GM12878 (cell line): ENCODE measurements around the gene HYOU1. TPM values are rescaled to one million over a fixed set of nuclear protein-coding genes. Genes with fewer than 3 reads are reported as not detected.

Experiments used
- ATAC-seq: fragments of 200-7000 bp; cut with Tn5 transposase; 3 replicates; pipeline ENCODE4 v1.9.1; 2020; ENCODE audit warnings: mild to moderate bottlenecking, moderate library complexity
- BruUV-seq: library from RNA; stranded (reverse); fragments of 400-500 nt; replicated peaks from 2 replicates; lab custom pipeline; 2021; lab: Mats Ljungman, UMichigan
- CTCF ChIA-PET: fragments of 300-600 bp; sonication (Branson Sonifier 250); formaldehyde crosslinking; extraction: SDS; loops from one replicate; lab custom pipeline; 2021; ENCODE audit warnings: inconsistent platforms; lab: Yijun Ruan, JAX
- POLR2A ChIA-PET: fragments of 350-600 bp; formaldehyde crosslinking; extraction: SDS; loops from one replicate; lab custom pipeline; 2021; ENCODE audit warnings: inconsistent platforms; lab: Charles Lee
- RAD21 ChIA-PET: fragments of 300-600 bp; sonication (Branson Sonifier 250); formaldehyde crosslinking; loops from one replicate; lab custom pipeline; 2023; ENCODE audit warnings: antibody characterized with exemption; ENCODE audit not compliant: unreplicated experiment; lab: Charles Lee
- SMC1A ChIA-PET: fragments of 300-600 bp; sonication (Branson Sonifier 250); formaldehyde crosslinking; loops from one replicate; lab custom pipeline; 2023; ENCODE audit not compliant: unreplicated experiment, uncharacterized antibody; lab: Charles Lee
- DNase-seq: peaks from one replicate; pipeline ENCODE4 v3.0.0-alpha.2; 2011; ENCODE audit warnings: low read depth, low spot score
- FAIRE-seq: peaks from 3 replicates; lab custom pipeline; 2011; peaks lifted over from hg19 to GRCh38; lab: Jason Lieb, UNC
- H2AFZ ChIP-seq: 2 replicates; pipeline ENCODE4 v1.6.0; 2011; ENCODE audit warnings: low read depth, low read length, control low read depth; ENCODE audit not compliant: control insufficient read depth
- H3K27ac ChIP-seq: 2 replicates; pipeline ENCODE4 v1.5.1; 2011; ENCODE audit warnings: control low read depth; ENCODE audit not compliant: control insufficient read depth, insufficient read depth
- H3K27me3 ChIP-seq, 2 experiments: replicated peaks in 1 of 2; 2 replicates each; pipeline versions ENCODE4 v1.6.0 to v1.6.1; 2011; ENCODE audit warnings: low read length in 1 of 2; ENCODE audit not compliant: control insufficient read depth in 2 of 2, insufficient read depth in 2 of 2
- H3K36me3 ChIP-seq, 2 experiments: 2 replicates each; pipeline ENCODE4 v1.5.1; 2011; ENCODE audit warnings: low read length in 1 of 2; ENCODE audit not compliant: control insufficient read depth in 2 of 2, insufficient read depth in 2 of 2
- H3K4me1 ChIP-seq: 2 replicates; pipeline ENCODE4 v1.6.1; 2011; ENCODE audit warnings: mild to moderate bottlenecking, low read length, moderate library complexity, mixed read lengths; ENCODE audit not compliant: control insufficient read depth, insufficient read depth
- H3K4me2 ChIP-seq: 2 replicates; pipeline ENCODE4 v1.6.0; 2011; ENCODE audit warnings: control low read depth; ENCODE audit not compliant: control insufficient read depth, insufficient read depth
- H3K4me3 ChIP-seq: fragments of 200-600 bp; sonication (generic); 2 replicates; pipeline ENCODE4 v1.5.1; 2016
- H3K79me2 ChIP-seq: 2 replicates; pipeline ENCODE4 v1.6.0; 2011; ENCODE audit warnings: low read length; ENCODE audit not compliant: control insufficient read depth, insufficient read depth
- H3K9ac ChIP-seq: 2 replicates; pipeline ENCODE4 v1.8.0; 2011; ENCODE audit warnings: low read length, control low read depth, mixed read lengths; ENCODE audit not compliant: control insufficient read depth, insufficient read depth
- H3K9me3 ChIP-seq: replicated peaks from 3 replicates; pipeline ENCODE4 v1.5.1; 2011; ENCODE audit warnings: mild to moderate bottlenecking, low read length; ENCODE audit not compliant: control insufficient read depth, insufficient read depth
- H4K20me1 ChIP-seq: 2 replicates; pipeline ENCODE4 v1.6.0; 2011; ENCODE audit not compliant: control insufficient read depth, insufficient read depth
- CTCF ChIP-seq, 3 experiments: IDR thresholded peaks in 2 of 3; conservative IDR thresholded peaks in 1 of 3; 2 replicates each; pipeline ENCODE4 v1.5.1; 2011; ENCODE audit warnings: low read depth in 3 of 3, low read length in 3 of 3, mild to moderate bottlenecking in 3 of 3, control low read depth in 2 of 3, moderate library complexity in 2 of 3, inconsistent platforms in 1 of 3, mixed read lengths in 1 of 3; ENCODE audit not compliant: control insufficient read depth in 2 of 3, insufficient read depth in 1 of 3; ENCODE audit errors: extremely low read depth in 1 of 3
- E2F8 ChIP-seq: fragments of 450-650 bp; IDR thresholded peaks from 2 replicates; pipeline ENCODE4 v1.6.1; 2018; ENCODE audit warnings: mild to moderate bottlenecking, low read depth, moderate library complexity; ENCODE audit not compliant: partially characterized antibody
- EGR1 ChIP-seq, 2 experiments: IDR thresholded peaks; 1 replicate in 1 of 2; 2 replicates in 1 of 2; pipeline ENCODE4 v1.6.1; 2011 to 2012; ENCODE audit warnings: low read depth in 2 of 2, low read length in 2 of 2, borderline replicate concordance in 1 of 2, mild to moderate bottlenecking in 1 of 2, moderate library complexity in 1 of 2
- ETV6 ChIP-seq, 2 experiments: fragments of 450-650 bp in 1 of 2; IDR thresholded peaks in 1 of 2; conservative IDR thresholded peaks in 1 of 2; 2 replicates each; pipeline ENCODE4 v1.6.1; 2014; ENCODE audit warnings: antibody characterized with exemption in 1 of 2, borderline replicate concordance in 1 of 2, low read depth in 1 of 2, mild to moderate bottlenecking in 1 of 2, moderate library complexity in 1 of 2
- KDM1A ChIP-seq: fragments of 200-600 bp; sonication (generic); IDR thresholded peaks from 2 replicates; pipeline ENCODE4 v1.6.1; 2016; ENCODE audit warnings: borderline replicate concordance
- RUNX3 ChIP-seq: IDR thresholded peaks from 2 replicates; pipeline ENCODE4 v1.6.1; 2012; ENCODE audit warnings: low read length, inconsistent platforms
- WGBS: methylation state at CpG from one replicate; pipeline ENCODE4 v1.1.6; 2016; ENCODE audit warnings: low lambda C conversion rate; ENCODE audit not compliant: insufficient replicate concordance, insufficient coverage; ENCODE audit errors: missing lambda C conversion rate; 5-methylcytosine and 5-hydroxymethylcytosine counted together
- in situ Hi-C: fragments of 300-500 bp; cut with MboI; formaldehyde crosslinking; loops from 9 replicates; pipeline ENCODE4 v1.14.3; 2018; ENCODE audit warnings: mixed read lengths
- intact Hi-C: fragments of 100-400 bp; cut with micrococcal nuclease; formaldehyde crosslinking; loops from one replicate; pipeline ENCODE4 v1.14.2; 2022; ENCODE audit not compliant: unreplicated experiment
- polyA plus RNA-seq, 11 experiments: library from polyadenylated mRNA; depleted of rRNA in 4 of 11; unstranded in 6 of 11; stranded (reverse) in 5 of 11; fragments of >200 nt; fragmentation: Nextera tagmentation in 4 of 11; fragmentation: Illumina TruSeq in 1 of 11; extraction: Ambion mirVana in 4 of 11; extraction: Trizol in 1 of 11; gene quantifications; 1 replicate in 1 of 11; 2 replicates in 10 of 11; pipeline versions ENCODE4 v1.2.1 to v1.2.3, GENCODE V29; 2011 to 2016; ENCODE audit warnings: inconsistent platforms in 2 of 11, missing spikeins in 2 of 11, low read depth in 1 of 11
- total RNA-seq, 4 experiments: library from RNA; depleted of rRNA in 3 of 4; stranded (reverse); fragments of >200 nt in 3 of 4; fragmentation: Illumina TruSeq in 1 of 4; extraction: Trizol in 1 of 4; gene quantifications; 2 replicates each; pipeline versions ENCODE4 v1.2.1 to v1.2.3, GENCODE V29; 2013 to 2021

HYOU1 gene
- total and polyA plus RNA-seq, 10 of the 15 experiments (the other 5 are each of a cell fraction or from before 2014, with no cell fraction given): 15.4 to 157 (median 109) TPM

GRCh38 chr11:119056421-119056999, 495 bp downstream of the HYOU1 start (continued):
- TF ChIP-seq EGR1 (IDR thresholded peaks at IDR 0.05; ENCODE audit: borderline replicate concordance in 1 of 2, low read depth in 2 of 2, low read length in 2 of 2) (0 out of 3 replicates have a peak, but pooled peaks of 1 of the 2 experiments have one; percentile 35), KDM1A (no peak), RUNX3 (peak; percentile 10; the same call in 1 of the 2 replicates), E2F8 (no peak)

- RAD21 ChIA-PET: interaction anchor here (0.9 to 2.4 kb wide), 5 partner anchors 12 to 282 kb away, joined by 4 to 9 read pairs (median 6); partner anchors contain the start of genes HMBS and VPS11
- no peaks in the 10 kb centered on the region for H4K20me1 ChIP-seq
- ATAC-seq: peak; percentile 20
- H3K9me3 ChIP-seq: no peaks in the 10 kb centered on the region
- H3K27me3 ChIP-seq: no peaks in the 10 kb centered on the region
- FAIRE-seq: no peak
- DNase-seq: no peak
- H3K79me2 ChIP-seq: peaks cover 43% of the 10 kb centered on the region
- peak; percentile 16 to 44 (median 32); a peak in 3 of 6 replicates for TF ChIP-seq CTCF (IDR thresholded peaks at IDR 0.05 in 2 of 3, conservative IDR thresholded peaks at IDR 0.05 in 1 of 3; ENCODE audit: control insufficient read depth in 2 of 3, extremely low read depth in 1 of 3, insufficient read depth in 1 of 3, low read depth in 3 of 3, low read length in 3 of 3)
- TF ChIP-seq ETV6 (conservative IDR thresholded peaks at IDR 0.05 in 1 of 2, IDR thresholded peaks at IDR 0.05 in 1 of 2; ENCODE audit: borderline replicate concordance in 1 of 2, low read depth in 1 of 2): no peak
- TF ChIP-seq, all 136 proteins: peak for 1
- no TSS peak for BruUV-seq
- in situ Hi-C loops: no loop called here
- H3K9ac ChIP-seq: peak overlapping the region; percentile 85
- no peak overlapping the region for H2AFZ ChIP-seq
- H3K36me3 ChIP-seq: peaks cover 15 to 21% of the 10 kb centered on the region in 2 experiments
- whole genome bisulfite sequencing: under 1% methylated on average over 6 of the region's 6 CpGs
- ChIA-PET SMC1A (interaction anchor here (0.7 to 1.5 kb wide), 3 partner anchors 11 to 44 kb away, joined by 3 to 6 read pairs (median 3); partner anchors contain the start of gene VPS11), CTCF (interaction anchor here (0.8 to 3.2 kb wide), 16 partner anchors 12 to 227 kb away, joined by 3 to 16 read pairs (median 5); partner anchors contain the start of genes C2CD2L, HMBS, RPS25 and SLC37A4), POLR2A (interaction anchor here (0.6 to 2.7 kb wide), 16 partner anchors 8 to 237 kb away, joined by 3 to 14 read pairs (median 6); partner anchors contain the start of genes C2CD2L, CENATAC, DPAGT1 and HINFP)
- peak overlapping the region; percentile 59 for H3K27ac ChIP-seq
- peak overlapping the region; percentile 85 for H3K4me3 ChIP-seq
- intact Hi-C loops: loop anchor here (2.0 kb wide), 2 partner anchors 37 to 39 kb away; partner anchors contain the start of genes RPS25 and TRAPPC4
- peaks cover 24% of the 10 kb centered on the region for H3K4me1 ChIP-seq
- peak overlapping the region; percentile 26 for H3K4me2 ChIP-seq
Observed at GRCh38 chr11:119055901-119056300, 1.1 kb downstream of the HYOU1 start.
